Spleen (tissue), 11 donors: ENCODE measurements around the gene TSHZ2. TPM values are rescaled to one million over a fixed set of nuclear protein-coding genes. Genes with fewer than 3 reads are reported as not detected.

Source experiments
- DNase-seq: peaks from one replicate; pipeline ENCODE4 v3.0.0-alpha.2; 2020
- H3K27ac ChIP-seq, 8 donors: fragments of 200-600 bp; sonication (generic) in 7 of 8; 1 replicate in 4 of 8; 2 replicates in 4 of 8; pipeline versions ENCODE4 v1.5.0 to v1.8.0; 2016 to 2021; ENCODE audit warnings: inconsistent platforms in 4 of 8, mild to moderate bottlenecking in 4 of 8, moderate library complexity in 1 of 8
- H3K27me3 ChIP-seq, 7 donors: fragments of 200-600 bp; sonication (generic) in 6 of 7; replicated peaks in 1 of 7; 1 replicate in 4 of 7; 2 replicates in 3 of 7; pipeline versions ENCODE4 v1.5.0 to v1.8.0; 2016 to 2021; ENCODE audit warnings: inconsistent platforms in 3 of 7, mild to moderate bottlenecking in 1 of 7
- H3K36me3 ChIP-seq, 6 donors: fragments of 200-600 bp; sonication (generic) in 5 of 6; 1 replicate in 4 of 6; 2 replicates in 2 of 6; pipeline versions ENCODE4 v1.5.0 to v1.8.0; 2016 to 2021; ENCODE audit warnings: inconsistent platforms in 2 of 6
- H3K4me1 ChIP-seq, 6 donors: fragments of 200-600 bp; sonication (generic) in 5 of 6; 1 replicate in 3 of 6; 2 replicates in 3 of 6; pipeline versions ENCODE4 v1.5.0 to v1.8.0; 2016 to 2021; ENCODE audit warnings: inconsistent platforms in 3 of 6
- H3K4me3 ChIP-seq, 8 donors: fragments of 200-600 bp; sonication (generic) in 7 of 8; 1 replicate in 4 of 8; 2 replicates in 4 of 8; pipeline versions ENCODE4 v1.5.0 to v1.8.0; 2016 to 2021; ENCODE audit warnings: inconsistent platforms in 4 of 8, mild to moderate bottlenecking in 4 of 8, moderate library complexity in 2 of 8
- H3K9me3 ChIP-seq, 8 donors: fragments of 200-600 bp; sonication (generic) in 7 of 8; 1 replicate in 4 of 8; 2 replicates in 4 of 8; pipeline versions ENCODE4 v1.5.0 to v1.8.0; 2016 to 2021; ENCODE audit warnings: inconsistent platforms in 4 of 8
- POLR2A ChIP-seq, 3 donors: fragments of 450-650 bp; IDR thresholded peaks; one replicate each; pipeline ENCODE4 v1.5.1; 2017; ENCODE audit warnings: antibody characterized with exemption in 3 of 3, mild to moderate bottlenecking in 1 of 3
- POLR2AphosphoS5 ChIP-seq, 3 donors: sonication (generic); formaldehyde crosslinking; IDR thresholded peaks; one replicate each; pipeline ENCODE4 v1.5.1; 2017; ENCODE audit warnings: antibody characterized with exemption in 3 of 3
- WGBS, 5 donors: extraction: QIAGEN DNeasy Blood & Tissue Kit in 3 of 5; methylation state at CpG; one replicate each; pipeline versions ENCODE4 v1.1.5 to v1.1.7; 2013 to 2018; 5-methylcytosine and 5-hydroxymethylcytosine counted together
- intact Hi-C: fragments of 100-400 bp; cut with DNase I; formaldehyde crosslinking; loops from one replicate; pipeline ENCODE4 v1.15.0; 2023; ENCODE audit warnings: low total_unique reads
- polyA plus RNA-seq, 3 donors: library from polyadenylated mRNA; stranded (reverse); fragments of 200-250 nt; gene quantifications; one replicate each; pipeline ENCODE4 v1.2.1, GENCODE V29; 2013
- total RNA-seq, 7 donors: library from RNA; depleted of rRNA in 3 of 7; stranded (reverse); fragments of >200 nt in 3 of 7; fragmentation: NEBNext Ultra II Directional in 4 of 7; extraction: Animal tissue kit (Norgen Biotek cat#: 25700) in 4 of 7; gene quantifications; one replicate each; pipeline versions ENCODE4 v1.1.0 to v1.2.1, GENCODE V29; 2016 to 2021
- TF ChIP-seq, protein P1 (sequence below), 11 experiments: fragments of 200-600 bp in 7 of 11; fragments of 450-650 bp in 4 of 11; sonication (generic) in 4 of 11; IDR thresholded peaks in 8 of 11; conservative IDR thresholded peaks in 3 of 11; 1 replicate in 7 of 11; 2 replicates in 4 of 11; pipeline versions ENCODE4 v1.4.0 to v1.8.0; 2016 to 2021; ENCODE audit warnings: antibody characterized with exemption in 11 of 11, inconsistent platforms in 4 of 11, mild to moderate bottlenecking in 1 of 11
- donor health status: healthy with polysubstance abuse.
- donor health status: DM: no; HTN: no; CAD: no; lungs with moderate emphysema.
- donor health status: DM: no; HTN: no; CAD: no.
- donor health status: Bipolar disorder and iron deficiency.
- donor health status: healthy.
- donor health status: DM: no; HTN: no; CAD: no.
- donor health status: DM: yes; HTN: yes; CAD: no.

TSHZ2 gene
- total and polyA plus RNA-seq, 10 donors: 0.86 to 19.2 (median 15.7) TPM

DNA sequence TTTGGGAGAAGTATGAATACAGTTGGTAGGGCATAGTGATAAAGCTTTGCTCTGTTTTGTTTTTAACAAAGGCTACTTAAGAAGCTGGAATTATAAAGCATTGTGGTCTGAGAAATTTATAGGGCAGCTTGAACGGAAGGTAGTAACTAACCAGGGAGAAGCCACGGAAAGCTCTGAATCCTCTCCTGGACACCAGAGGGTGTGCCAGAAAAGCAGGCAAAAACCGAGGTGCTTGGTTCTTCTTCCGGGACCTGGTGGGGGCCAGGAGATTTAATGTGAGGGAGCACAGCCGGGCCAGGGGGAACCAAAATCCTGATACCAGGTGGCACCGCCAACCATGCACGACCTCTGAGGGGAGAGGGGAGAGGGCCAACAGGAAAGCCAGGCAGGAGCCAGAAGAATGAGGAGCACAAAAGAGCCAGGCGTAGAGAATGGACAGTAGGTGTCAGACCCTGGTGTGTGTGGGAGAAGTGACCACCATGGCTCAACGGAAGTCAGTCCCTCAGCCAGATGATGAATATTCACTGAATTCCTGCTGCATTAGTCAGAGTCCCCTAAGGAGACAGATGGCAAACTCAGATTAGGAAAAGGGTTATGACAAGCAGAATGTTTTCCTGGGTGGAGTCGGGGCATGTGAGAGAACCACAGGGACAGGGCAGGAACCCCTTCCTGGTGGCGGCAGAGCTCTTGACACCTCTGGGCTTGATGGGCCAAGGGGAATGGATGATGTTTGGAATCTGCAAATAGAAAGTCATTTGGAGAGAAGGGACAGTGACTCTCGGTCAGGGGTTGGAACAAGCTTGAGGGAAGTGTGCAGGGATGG lies 359.2 kb downstream of the TSHZ2 start:
- Histone ChIP-seq H3K27me3 (no peaks in the 10 kb centered on the region), H3K4me1 (no peaks in the 10 kb centered on the region), H3K36me3 (no peaks in the 10 kb centered on the region), H3K4me3 (no peak overlapping the region), H3K9me3 (no peaks in the 10 kb centered on the region), H3K27ac (no peak overlapping the region)
- intact Hi-C loops: no loop called here
- no peak for TF ChIP-seq POLR2A (IDR thresholded peaks at IDR 0.05)
- no peak for TF ChIP-seq POLR2AphosphoS5 (IDR thresholded peaks at IDR 0.05)
- TF ChIP-seq, protein P1, sequence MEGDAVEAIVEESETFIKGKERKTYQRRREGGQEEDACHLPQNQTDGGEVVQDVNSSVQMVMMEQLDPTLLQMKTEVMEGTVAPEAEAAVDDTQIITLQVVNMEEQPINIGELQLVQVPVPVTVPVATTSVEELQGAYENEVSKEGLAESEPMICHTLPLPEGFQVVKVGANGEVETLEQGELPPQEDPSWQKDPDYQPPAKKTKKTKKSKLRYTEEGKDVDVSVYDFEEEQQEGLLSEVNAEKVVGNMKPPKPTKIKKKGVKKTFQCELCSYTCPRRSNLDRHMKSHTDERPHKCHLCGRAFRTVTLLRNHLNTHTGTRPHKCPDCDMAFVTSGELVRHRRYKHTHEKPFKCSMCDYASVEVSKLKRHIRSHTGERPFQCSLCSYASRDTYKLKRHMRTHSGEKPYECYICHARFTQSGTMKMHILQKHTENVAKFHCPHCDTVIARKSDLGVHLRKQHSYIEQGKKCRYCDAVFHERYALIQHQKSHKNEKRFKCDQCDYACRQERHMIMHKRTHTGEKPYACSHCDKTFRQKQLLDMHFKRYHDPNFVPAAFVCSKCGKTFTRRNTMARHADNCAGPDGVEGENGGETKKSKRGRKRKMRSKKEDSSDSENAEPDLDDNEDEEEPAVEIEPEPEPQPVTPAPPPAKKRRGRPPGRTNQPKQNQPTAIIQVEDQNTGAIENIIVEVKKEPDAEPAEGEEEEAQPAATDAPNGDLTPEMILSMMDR (IDR thresholded peaks at IDR 0.05 in 8 of 11, conservative IDR thresholded peaks at IDR 0.05 in 3 of 11): no peak
- DNase-seq: no peak
- 54 to 67% (median 62%) methylated on average over 12 of the region's 12 CpGs for WGBS, 5 donors

DNA sequence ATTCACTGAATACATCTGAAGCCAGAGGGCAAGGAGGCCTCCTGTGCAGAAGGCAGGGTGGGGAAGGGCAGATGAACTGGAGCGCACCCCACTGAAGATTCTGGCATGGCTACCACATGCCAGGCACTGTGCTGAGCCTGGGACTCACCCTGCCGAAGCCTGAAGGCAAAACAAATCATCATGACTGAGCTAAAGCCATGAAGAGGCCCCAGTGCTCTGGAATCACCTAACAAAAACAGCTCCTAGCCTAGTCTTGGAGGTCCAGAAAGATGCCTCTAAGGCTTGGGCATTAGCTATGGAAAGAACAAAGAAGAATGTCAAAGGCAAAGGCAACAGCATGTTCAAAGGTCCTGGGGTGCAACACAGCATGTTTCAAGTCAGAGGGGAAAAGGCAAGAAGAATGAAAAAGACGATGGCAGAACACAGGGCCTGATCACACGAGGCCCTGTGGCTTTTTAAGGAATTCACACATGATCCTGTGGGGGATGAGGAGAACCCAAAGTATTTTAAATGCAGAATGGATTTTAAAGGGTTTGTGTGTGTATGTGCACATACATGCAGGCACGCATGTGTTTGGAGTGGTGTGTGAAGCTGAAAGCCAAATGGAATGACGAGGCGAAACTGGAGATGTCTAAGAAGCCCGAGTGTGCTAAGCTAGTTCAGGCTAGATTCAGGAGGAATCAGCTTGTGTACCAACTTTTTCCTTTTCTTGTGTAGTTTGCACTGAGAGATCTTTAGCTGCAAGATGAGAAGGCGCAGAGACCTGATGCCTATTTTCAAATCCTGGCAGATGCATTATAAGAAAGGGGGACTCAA lies 360.1 kb downstream of the TSHZ2 start:
- TF ChIP-seq POLR2A (IDR thresholded peaks at IDR 0.05): no peak
- TF ChIP-seq, protein P1 (IDR thresholded peaks at IDR 0.05 in 8 of 11, conservative IDR thresholded peaks at IDR 0.05 in 3 of 11): no peak
- TF ChIP-seq POLR2AphosphoS5 (IDR thresholded peaks at IDR 0.05): no peak
- intact Hi-C loops: no loop called here
- Histone ChIP-seq H3K36me3 (no peaks in the 10 kb centered on the region), H3K4me1 (no peaks in the 10 kb centered on the region), H3K9me3 (no peaks in the 10 kb centered on the region), H3K27me3 (no peaks in the 10 kb centered on the region), H3K27ac (no peak overlapping the region), H3K4me3 (no peak overlapping the region)
- no peak for DNase-seq
- WGBS, 5 donors: 82 to 93% (median 88%) methylated on average over 9 of the region's 9 CpGs

DNA sequence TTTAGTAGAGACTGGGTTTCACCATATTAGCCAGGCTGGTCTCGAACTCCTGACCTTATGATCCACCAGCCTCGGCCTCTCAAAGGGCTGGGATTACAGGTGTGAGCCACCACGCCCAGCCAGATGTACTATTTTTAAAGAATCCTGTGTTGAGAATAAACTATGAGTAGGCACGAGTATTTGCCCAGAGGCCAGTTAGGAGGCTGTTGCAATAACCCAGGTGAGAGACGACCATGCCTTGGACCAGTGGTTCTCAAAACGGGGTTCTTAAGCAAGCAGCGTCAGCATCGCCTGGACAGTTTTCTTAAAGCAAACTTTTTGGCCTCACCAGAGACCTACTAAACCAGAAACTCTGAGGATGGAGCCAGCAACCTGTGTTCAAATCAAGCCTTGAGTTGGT lies 362.7 kb downstream of the TSHZ2 start:
- no peaks in the 10 kb centered on the region for H3K4me1 ChIP-seq
- no peaks in the 10 kb centered on the region for H3K9me3 ChIP-seq
- H3K27me3 ChIP-seq: no peaks in the 10 kb centered on the region
- no peak overlapping the region for H3K27ac ChIP-seq
- H3K36me3 ChIP-seq: no peaks in the 10 kb centered on the region
- no peak for DNase-seq
- H3K4me3 ChIP-seq: no peak overlapping the region
- WGBS, 5 donors: 88 to 93% (median 91%) methylated on average over 8 of the region's 8 CpGs
- intact Hi-C loops: no loop called here
- TF ChIP-seq POLR2AphosphoS5 (IDR thresholded peaks at IDR 0.05) (no peak), POLR2A (IDR thresholded peaks at IDR 0.05) (no peak)
- TF ChIP-seq, protein P1 (IDR thresholded peaks at IDR 0.05 in 8 of 11, conservative IDR thresholded peaks at IDR 0.05 in 3 of 11): no peak

DNA sequence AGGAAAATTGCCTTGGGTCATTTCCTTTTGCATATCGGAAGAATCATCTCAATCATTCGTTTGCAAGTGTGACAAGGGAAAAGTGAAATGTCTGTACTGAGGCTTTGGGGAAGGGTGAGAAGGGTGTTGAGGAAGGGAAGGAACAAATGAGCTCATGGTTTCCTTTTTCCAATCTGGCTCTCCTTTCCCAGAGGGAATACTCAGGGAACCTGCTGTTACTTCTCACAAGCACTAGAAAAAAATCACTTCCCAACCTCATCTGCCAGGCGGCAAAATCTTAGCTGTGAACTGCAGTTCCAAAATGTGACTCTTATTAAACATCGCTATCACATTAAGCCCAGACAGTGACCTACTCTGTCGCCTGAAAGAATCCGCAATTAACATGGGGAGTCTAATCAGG lies 363.4 kb downstream of the TSHZ2 start:
- Histone ChIP-seq H3K27me3 (no peaks in the 10 kb centered on the region), H3K27ac (no peak overlapping the region), H3K4me1 (no peaks in the 10 kb centered on the region), H3K9me3 (no peaks in the 10 kb centered on the region), H3K36me3 (no peaks in the 10 kb centered on the region), H3K4me3 (no peak overlapping the region)
- DNase-seq: no peak
- WGBS, 5 donors: 78 to 86% (median 80%) methylated on average over 6 of the region's 6 CpGs
- intact Hi-C loops: no loop called here
- TF ChIP-seq, protein P1 (IDR thresholded peaks at IDR 0.05 in 8 of 11, conservative IDR thresholded peaks at IDR 0.05 in 3 of 11): no peak
- TF ChIP-seq POLR2A (IDR thresholded peaks at IDR 0.05) (no peak), POLR2AphosphoS5 (IDR thresholded peaks at IDR 0.05) (no peak)
